Coronary artery (tissue), 2 donors: ENCODE data around the gene NXPH4.

Experiments
- DNase-seq: peaks from one replicate; pipeline ENCODE4 v3.0.0-alpha.2; 2017; ENCODE audit warnings: low spot score
- H3K27ac ChIP-seq, 2 donors: fragments of 200-600 bp; sonication (generic); one replicate each; pipeline ENCODE4 v1.5.1; 2016 to 2019
- H3K4me3 ChIP-seq: fragments of 200-600 bp; sonication (generic); 2 replicates; pipeline ENCODE4 v1.5.1; 2016; ENCODE audit warnings: mild to moderate bottlenecking, moderate library complexity
- TF ChIP-seq, protein P1 (sequence below): fragments of 200-600 bp; sonication (generic); IDR thresholded peaks from one replicate; pipeline ENCODE4 v1.5.1; 2019; ENCODE audit warnings: antibody characterized with exemption

NXPH4 gene

GRCh38 chr12:57254506-57255280, 38.1 kb downstream of the NXPH4 start:
- TF ChIP-seq, protein P1, sequence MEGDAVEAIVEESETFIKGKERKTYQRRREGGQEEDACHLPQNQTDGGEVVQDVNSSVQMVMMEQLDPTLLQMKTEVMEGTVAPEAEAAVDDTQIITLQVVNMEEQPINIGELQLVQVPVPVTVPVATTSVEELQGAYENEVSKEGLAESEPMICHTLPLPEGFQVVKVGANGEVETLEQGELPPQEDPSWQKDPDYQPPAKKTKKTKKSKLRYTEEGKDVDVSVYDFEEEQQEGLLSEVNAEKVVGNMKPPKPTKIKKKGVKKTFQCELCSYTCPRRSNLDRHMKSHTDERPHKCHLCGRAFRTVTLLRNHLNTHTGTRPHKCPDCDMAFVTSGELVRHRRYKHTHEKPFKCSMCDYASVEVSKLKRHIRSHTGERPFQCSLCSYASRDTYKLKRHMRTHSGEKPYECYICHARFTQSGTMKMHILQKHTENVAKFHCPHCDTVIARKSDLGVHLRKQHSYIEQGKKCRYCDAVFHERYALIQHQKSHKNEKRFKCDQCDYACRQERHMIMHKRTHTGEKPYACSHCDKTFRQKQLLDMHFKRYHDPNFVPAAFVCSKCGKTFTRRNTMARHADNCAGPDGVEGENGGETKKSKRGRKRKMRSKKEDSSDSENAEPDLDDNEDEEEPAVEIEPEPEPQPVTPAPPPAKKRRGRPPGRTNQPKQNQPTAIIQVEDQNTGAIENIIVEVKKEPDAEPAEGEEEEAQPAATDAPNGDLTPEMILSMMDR = no peak
- DNase-seq = no peak

DNA sequence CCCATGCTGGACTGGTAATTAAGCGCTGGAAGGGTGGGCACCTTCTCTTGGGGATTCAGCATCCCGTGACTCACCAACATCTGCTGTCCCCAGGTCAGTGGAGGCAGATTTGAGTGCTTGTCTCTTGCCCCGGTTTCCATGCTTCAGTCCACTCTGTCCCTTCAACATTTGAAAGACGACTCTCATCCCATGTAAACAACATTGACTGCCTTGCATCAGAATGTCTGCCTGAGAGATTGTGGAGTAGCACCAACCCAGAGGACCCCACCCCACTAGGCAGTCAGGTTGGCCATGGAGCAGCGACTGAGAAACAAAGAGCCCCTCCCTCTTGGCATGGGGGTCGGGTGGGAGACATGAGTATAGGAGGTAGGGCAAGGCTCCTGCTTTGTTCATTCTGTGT, 39.3 kb downstream of the NXPH4 start:
- TF ChIP-seq, protein P1 = no peak
- Histone ChIP-seq H3K4me3 (no peak overlapping the region), H3K27ac (no peak overlapping the region)
- no peak for DNase-seq

More at GRCh38 chr12:57254506-57255280, 38.1 kb downstream of the NXPH4 start:
- H3K4me3 ChIP-seq = no peak overlapping the region
- no peak overlapping the region for H3K27ac ChIP-seq

- no peak for DNase-seq
- Histone ChIP-seq H3K4me3 (no peak overlapping the region), H3K27ac (no peak overlapping the region)
- TF ChIP-seq, protein P1 = no peak
Measured at GRCh38 chr12:57258977-57259970, 42.7 kb downstream of the NXPH4 start.

DNA sequence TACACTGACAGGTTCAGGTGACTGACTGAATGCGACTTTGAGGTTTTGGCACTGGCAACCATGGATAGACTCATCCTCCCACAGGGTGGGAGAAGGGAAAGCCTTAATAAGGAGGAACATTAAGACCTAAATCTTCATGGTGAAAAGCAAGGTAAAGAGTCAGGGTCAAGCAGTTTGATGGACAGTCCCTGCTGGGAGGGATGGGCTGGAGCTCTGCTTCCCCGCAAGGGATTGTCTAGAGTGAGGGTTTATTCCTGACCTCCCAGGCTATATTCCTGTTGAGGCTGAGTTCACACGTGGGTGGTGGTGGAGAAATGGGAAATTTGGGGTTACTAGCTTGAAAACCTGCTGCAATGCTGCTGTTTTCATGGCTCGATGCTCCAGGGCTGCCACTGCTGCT, 43.8 kb downstream of the NXPH4 start:
- TF ChIP-seq, protein P1 = no peak
- no peak overlapping the region for H3K27ac ChIP-seq
- H3K4me3 ChIP-seq = no peak overlapping the region
- DNase-seq = no peak

DNA sequence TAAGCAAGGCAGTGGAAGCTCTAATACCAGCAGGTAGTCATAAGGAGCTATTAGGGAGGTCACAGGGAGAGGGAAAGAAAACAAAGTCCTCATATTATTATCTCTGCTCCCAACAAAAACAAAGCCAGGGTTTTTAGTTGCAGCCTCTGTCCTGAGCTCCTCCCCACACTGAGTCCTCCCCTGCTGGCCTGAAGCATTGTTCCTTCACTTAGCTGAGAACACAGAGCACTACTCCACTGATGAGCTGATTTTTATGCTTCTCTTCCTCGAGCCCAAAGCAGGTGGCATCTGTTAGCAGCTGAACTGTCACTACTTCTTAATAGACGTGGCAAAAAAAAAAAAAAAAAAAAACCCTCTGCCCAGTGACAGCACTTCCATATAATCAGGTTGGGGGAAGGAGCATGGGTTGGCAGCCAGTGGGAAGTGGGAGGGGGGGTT, 44.9 kb downstream of the NXPH4 start:
- Histone ChIP-seq H3K27ac (no peak overlapping the region), H3K4me3 (no peak overlapping the region)
- DNase-seq = no peak
- TF ChIP-seq, protein P1 = no peak

DNA sequence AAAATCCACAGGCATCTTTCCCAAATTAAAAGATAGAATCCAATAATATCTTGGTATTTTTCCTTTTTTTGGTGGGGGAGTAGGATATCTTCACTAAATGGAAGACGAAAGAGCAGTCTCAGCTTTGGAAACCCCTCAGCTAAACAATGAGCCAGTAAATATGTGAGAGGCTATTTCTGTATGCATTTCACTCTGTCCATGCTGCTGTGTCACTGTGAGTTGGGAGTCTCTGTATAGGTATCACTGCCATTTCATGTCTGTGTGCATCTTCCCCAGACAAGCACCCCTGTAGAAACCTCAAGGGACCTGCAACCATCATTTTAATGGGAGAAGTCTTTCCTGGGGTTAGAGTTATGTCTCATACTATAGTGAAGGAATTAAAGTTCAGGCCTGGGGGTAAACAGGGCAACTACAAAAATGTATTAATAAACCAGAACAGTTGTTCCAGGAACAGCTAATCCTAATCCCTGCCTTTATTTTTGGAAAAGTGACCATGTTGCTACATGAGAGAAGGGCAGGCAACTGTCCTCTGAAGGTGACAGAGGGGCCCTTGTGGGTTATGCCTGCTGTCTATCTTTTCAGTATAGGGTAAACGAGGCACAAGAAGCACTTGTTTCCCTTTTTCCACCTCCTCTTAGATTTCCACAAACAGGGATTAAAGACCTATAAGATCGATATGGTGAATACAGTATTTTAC, 45.7 kb downstream of the NXPH4 start:
- Histone ChIP-seq H3K4me3 (no peak overlapping the region), H3K27ac (no peak overlapping the region)
- TF ChIP-seq, protein P1 = no peak
- no peak for DNase-seq
